GM12873 (cell line): ENCODE measurements around the gene STK39.

Experiments
- TF ChIP-seq, protein P1 (sequence below): IDR thresholded peaks from 2 replicates; pipeline ENCODE4 v1.5.1; 2012; ENCODE audit warnings: low read depth, mild to moderate bottlenecking, moderate library complexity, low read length, control low read depth; ENCODE audit not compliant: insufficient read depth; ENCODE audit errors: missing control alignments

STK39 gene

DNA sequence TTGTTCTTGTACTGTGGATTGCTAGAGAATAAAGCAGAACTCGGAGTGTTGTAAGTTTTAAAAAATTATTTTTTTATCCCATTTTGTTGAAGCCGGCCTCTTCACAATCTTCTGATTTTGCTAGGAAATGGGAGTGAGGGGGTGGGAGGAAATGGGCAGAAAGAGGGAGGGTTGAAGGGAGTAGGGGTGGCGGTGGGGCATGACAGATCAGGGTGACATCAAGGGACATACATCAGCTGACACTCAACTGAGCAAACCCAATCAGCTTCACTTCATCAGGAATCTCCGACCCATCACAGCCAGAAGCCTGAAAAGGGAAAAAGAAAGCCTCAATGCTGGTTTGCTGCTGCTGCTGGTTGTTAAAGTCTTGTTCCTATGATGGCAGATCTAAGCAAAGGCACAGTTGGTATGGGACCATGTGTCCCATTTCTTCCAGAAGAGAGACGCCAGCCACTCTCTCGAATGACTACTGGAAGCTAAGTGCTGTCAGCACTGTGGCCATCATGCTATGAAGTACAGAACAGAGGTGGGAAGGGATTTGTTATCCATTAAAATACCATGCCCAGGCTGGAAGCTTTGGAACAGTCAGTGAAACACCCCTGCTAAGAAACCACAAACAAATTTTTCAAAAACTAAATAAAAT is 292.0 kb downstream of the STK39 start:
- TF ChIP-seq, protein P1, sequence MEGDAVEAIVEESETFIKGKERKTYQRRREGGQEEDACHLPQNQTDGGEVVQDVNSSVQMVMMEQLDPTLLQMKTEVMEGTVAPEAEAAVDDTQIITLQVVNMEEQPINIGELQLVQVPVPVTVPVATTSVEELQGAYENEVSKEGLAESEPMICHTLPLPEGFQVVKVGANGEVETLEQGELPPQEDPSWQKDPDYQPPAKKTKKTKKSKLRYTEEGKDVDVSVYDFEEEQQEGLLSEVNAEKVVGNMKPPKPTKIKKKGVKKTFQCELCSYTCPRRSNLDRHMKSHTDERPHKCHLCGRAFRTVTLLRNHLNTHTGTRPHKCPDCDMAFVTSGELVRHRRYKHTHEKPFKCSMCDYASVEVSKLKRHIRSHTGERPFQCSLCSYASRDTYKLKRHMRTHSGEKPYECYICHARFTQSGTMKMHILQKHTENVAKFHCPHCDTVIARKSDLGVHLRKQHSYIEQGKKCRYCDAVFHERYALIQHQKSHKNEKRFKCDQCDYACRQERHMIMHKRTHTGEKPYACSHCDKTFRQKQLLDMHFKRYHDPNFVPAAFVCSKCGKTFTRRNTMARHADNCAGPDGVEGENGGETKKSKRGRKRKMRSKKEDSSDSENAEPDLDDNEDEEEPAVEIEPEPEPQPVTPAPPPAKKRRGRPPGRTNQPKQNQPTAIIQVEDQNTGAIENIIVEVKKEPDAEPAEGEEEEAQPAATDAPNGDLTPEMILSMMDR = no peak

DNA sequence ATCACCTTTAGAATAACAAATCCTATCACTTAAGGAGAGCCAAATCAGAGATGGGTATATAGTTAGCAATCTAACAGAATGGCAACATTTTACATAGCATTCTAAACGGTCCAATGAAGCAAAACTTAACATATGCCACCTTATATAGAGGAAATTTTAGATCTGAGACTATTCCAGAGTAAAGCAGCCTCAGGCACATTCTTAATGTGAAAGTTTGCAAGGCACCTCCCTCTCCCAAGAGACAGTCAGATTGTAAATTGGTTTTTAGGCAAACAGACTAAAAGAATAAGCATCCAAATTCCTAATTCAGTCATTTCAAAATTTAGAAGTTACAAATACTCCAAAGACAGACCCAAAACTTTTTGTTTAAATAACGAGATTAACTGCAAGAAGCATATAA is 292.9 kb downstream of the STK39 start:
- TF ChIP-seq, protein P1 = no peak

DNA sequence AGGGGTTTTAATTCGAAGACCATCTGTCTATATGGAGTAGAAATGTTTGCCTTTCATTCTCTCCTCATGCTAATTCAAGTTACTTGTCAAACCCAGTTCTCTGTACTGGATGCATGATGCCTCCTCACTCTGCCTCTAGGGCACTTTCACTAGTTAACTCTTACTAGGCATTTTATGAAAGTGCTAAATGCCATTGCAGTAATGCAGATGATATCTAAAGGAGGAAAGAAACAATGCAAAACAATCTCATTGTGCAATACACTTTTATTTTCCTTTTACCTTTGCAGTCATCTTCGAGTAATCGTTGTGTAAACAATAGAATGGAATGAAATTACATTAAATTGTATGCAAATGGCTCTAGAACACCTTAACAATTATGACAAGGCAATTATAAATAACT is 293.6 kb downstream of the STK39 start:
- TF ChIP-seq, protein P1 = no peak

DNA sequence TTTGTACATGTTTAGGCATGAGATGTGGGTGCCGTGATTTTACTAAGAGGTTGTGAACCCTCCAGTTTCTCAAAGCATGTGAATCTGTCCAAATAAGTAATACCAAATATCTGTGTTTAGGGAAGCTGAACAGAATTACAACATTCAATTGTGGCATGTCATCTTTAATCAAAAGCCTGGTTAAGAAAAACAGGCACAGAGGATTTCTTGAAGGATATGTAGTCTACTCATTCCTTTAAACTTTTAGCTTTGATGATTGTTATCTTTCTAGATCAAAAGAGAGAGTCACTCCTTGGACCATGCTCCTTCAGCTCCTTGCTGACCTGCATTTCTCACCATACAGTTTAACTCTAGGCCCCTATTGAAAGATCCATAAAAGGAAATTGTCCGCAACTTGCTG is 296.8 kb downstream of the STK39 start:
- TF ChIP-seq, protein P1 = no peak

DNA sequence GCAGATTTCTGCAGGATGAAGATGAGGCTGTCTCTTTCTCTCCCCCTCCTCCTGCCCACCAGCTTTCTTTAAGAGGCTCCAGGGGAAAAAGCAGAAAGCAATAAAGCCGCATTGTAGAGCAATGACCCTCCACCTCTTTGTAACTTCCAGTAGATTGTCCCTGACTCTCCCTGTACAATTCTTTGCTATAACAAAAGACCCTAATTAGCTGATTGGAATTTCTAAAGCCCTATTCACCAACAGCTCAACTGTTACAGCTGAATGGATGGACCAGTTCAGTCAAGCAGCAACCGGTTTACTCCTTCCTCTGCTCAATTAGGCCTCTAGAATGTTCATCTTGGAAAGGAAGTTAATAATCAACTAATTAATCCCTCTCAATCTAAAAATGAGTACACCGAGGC is 301.0 kb downstream of the STK39 start:
- TF ChIP-seq, protein P1 = no peak

DNA sequence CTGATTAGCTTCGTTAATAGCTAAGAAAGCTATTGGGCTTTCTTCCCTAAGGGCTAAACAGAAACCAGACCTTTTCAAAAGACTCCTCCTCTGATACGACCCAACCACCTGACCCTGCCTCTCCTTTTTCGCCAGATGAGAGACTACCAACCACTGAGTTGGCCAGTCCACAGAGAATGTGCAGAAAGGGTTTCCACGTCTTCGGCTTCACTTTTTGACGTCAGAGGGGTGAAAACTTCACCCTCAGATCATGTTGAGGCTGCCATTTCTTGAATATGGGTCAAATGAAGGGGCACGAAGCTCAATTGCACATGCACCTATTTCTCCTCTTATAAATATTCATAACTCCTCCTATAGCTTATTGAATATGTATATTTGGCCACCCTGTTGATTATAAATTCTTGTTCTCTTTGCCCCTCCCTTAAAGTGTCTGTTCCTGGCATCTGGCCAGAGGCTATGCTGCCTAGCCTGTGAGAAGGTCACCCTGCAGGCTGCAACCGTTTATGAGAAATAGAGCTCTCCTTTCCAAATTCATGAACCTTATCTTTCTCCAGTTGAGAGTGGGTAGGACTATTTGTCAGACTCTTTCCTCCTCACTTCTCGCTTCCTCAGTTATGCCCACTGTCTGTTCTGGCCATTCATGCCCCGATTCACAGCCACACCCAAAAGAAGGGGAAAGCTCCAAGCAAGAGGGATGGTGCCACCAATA is 301.6 kb downstream of the STK39 start:
- TF ChIP-seq, protein P1 = no peak

DNA sequence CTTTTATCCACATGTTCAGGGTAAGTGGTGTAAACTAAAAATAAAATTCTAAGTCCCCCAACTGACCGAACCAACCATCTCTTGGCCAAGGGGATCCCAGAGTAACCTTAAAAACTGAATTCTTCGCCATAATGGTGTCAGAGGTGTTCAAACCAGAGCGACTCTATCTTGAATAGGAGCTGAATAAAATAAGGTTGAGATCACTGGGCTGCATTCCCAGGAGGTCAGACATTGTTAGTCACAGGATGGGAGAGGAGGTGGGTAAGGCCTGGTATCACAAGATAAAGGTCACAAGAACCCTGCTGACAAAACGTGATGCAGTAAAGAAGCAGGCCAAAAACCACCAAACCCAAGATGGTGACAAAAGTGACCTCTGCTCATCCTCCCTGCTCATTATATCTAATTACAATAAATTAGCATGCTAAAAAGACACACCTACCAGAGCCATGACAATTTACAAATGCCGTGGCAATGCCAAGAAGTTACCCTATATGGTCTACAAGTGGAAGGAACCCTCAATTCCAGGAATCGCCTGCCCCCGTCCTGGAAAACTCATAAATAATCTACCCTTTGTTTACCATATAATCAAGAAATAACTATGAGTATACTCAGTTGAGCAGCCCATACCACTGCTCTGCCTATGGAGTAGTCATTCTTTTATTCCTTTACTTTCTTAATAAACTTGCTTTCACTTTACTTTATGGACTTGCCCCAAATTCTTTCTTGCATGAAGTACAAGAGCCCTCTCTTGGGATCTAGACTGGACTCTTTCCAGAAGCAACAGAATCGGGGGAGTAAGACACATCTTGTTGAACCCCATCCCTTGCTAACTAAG is 302.4 kb downstream of the STK39 start:
- TF ChIP-seq, protein P1 = no peak
